ENCODE measurements around the gene MGLL. TPM values are rescaled to one million over a fixed set of nuclear protein-coding genes. Genes with fewer than 3 reads are reported as not detected.

Gene MGLL
- total RNA-seq, 2 experiments from 2014 or later: 2.1 to 3.6 TPM

DNA sequence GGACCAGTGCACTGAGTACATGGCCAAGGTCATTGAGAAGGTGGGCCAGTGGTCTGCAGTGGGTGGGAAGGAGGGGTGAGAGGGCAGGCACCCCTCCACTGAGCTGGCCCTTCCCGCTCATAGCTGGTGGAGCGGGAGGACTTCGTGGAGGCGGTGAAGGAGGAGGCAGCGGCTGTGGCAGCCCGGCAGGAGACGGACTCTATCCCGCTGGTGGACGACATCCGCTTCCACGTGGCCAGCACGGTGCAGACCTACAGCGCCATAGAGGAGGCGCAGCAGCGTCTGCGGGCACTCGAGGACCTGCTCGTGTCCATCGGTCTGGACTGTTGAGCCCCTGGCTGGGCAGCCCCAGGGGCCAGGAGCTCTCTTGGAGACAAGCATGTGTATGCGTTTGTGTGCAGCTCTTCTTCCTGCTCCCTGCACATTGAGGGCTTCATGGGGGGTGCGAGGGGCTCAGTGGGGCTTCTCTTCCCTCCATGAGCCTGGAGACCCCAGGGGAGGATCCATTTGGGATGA is 142.1 kb downstream of the MGLL start:
- Mint-ChIP-seq H3K4me3 (no peak overlapping the region), H3K27ac (no peak overlapping the region), H3K27me3 (peaks cover 5% of the 10 kb centered on the region), H3K9me3 (no peaks in the 10 kb centered on the region), H3K36me3 (no peaks in the 10 kb centered on the region), H3K4me1 (peaks cover 8% of the 10 kb centered on the region)
- DNase-seq (peak; percentile 23), ATAC-seq (ENCODE audit: low read depth) (no peak)
- POLR2A ChIA-PET: interaction anchor here (0.6 to 1.9 kb wide), 2 partner anchors 56 to 82 kb away, joined by 3 to 7 read pairs; partner anchors contain the start of gene MCM2

- Mint-ChIP-seq H3K9me3 (no peaks in the 10 kb centered on the region), H3K27me3 (peaks cover 5% of the 10 kb centered on the region), H3K27ac (no peak overlapping the region), H3K36me3 (no peaks in the 10 kb centered on the region), H3K4me3 (no peak overlapping the region), H3K4me1 (peaks cover 9% of the 10 kb centered on the region)
- POLR2A ChIA-PET: interaction anchor here (0.6 to 1.9 kb wide), 2 partner anchors 56 to 82 kb away, joined by 3 to 7 read pairs; partner anchors contain the start of gene MCM2
- DNase-seq (peak; percentile 20), ATAC-seq (ENCODE audit: low read depth) (no peak)
Observed at GRCh38 chr3:127679534-127680145, 142.7 kb downstream of the MGLL start.

DNA sequence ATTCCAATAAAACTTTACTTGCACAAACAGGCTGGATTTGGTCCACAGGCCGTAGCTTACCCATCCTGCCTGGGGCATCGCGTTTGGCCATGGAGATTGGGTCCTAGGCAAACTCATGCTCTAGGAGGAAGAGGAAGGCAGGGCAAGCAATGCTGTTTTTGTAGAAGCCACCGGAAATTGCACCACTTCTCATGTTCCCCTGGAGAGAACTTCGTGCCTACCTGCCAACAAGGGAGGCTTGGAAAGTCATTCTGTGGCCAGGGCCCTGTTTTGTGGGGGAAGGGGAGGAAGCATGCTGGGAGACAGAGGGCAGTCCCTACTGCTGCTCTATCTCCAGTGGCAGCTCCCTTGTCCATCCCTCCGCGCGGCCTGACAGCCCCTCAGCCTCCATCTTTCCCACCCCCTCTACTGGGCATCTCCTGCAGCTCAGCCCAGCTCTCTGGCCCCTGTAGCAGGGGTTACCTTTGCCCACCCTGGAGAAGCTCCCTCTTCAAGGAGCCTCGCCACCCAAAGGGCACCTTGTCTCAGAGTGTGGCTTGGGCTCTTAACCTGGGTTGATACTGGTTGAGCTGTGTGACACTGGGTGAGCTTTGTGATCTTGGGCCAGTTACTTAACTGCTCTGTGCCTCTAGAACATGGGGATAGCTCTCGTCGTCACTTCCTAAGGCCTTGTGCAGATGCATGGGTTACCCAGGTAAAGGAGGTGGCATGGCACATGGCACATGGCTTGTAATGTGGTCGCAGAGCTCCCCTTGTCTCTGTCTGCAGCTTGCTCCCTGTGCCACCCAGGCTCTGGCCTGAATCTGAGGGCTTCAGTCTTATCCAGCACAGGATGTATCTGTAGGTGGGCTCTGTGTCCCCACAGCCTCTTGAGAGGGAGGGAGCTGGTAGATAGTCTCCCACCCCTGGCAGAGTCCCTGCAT is 143.4 kb downstream of the MGLL start:
- no peak overlapping the region for H3K4me3 Mint-ChIP-seq
- POLR2A ChIA-PET: interaction anchor here (1.9 kb wide), 1 partner anchor 81 kb away, joined by 7 read pairs; the partner anchor contains the start of gene MCM2
- ATAC-seq (ENCODE audit: low read depth): no peak
- H3K9me3 Mint-ChIP-seq: no peaks in the 10 kb centered on the region
- DNase-seq: peak; percentile 25
- H3K36me3 Mint-ChIP-seq: no peaks in the 10 kb centered on the region
- peaks cover 3% of the 10 kb centered on the region for H3K27me3 Mint-ChIP-seq
- no peak overlapping the region for H3K27ac Mint-ChIP-seq
- H3K4me1 Mint-ChIP-seq: peaks cover 15% of the 10 kb centered on the region

- Mint-ChIP-seq H3K4me3 (no peak overlapping the region), H3K27me3 (no peaks in the 10 kb centered on the region), H3K9me3 (no peaks in the 10 kb centered on the region), H3K4me1 (peaks cover 16% of the 10 kb centered on the region), H3K27ac (no peak overlapping the region), H3K36me3 (no peaks in the 10 kb centered on the region)
- POLR2A ChIA-PET: no interaction called here
- ATAC-seq (ENCODE audit: low read depth): no peak
- peak; percentile 24 for DNase-seq
Observed at GRCh38 chr3:127678315-127678599, 144.1 kb downstream of the MGLL start.

GRCh38 chr3:127677541-127678314 is 144.6 kb downstream of the MGLL start:
- Mint-ChIP-seq H3K4me1 (peaks cover 16% of the 10 kb centered on the region), H3K4me3 (no peak overlapping the region), H3K27me3 (no peaks in the 10 kb centered on the region), H3K27ac (no peak overlapping the region), H3K9me3 (no peaks in the 10 kb centered on the region), H3K36me3 (no peaks in the 10 kb centered on the region)
- DNase-seq (peak; percentile 21), ATAC-seq (ENCODE audit: low read depth) (no peak)
- POLR2A ChIA-PET: no interaction called here

DNA sequence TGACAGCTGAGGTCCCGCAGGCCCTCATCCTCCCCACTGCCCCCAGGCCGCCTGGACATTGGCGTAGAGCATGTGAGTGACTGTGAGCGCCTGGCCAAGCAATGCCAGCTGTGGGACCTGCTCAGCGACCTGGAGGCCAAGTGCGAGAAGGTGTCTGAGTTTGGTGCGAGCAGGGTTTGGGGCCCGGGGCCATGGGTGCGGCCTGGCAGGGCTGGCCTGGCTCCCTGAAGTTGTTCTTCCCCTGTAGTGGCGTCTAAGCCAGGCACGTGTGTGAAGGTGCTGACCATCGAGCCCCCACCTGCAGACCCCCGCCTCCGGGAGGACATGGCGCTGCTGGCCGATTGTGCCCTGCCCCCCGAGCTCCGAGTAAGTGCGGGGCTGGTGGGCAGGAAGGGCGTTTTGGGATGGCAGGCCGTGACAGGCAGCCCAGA is 145.4 kb downstream of the MGLL start:
- no peaks in the 10 kb centered on the region for H3K36me3 Mint-ChIP-seq
- H3K4me3 Mint-ChIP-seq: no peak overlapping the region
- no peaks in the 10 kb centered on the region for H3K27me3 Mint-ChIP-seq
- POLR2A ChIA-PET: no interaction called here
- H3K9me3 Mint-ChIP-seq: no peaks in the 10 kb centered on the region
- no peak overlapping the region for H3K27ac Mint-ChIP-seq
- H3K4me1 Mint-ChIP-seq: peaks cover 16% of the 10 kb centered on the region
- DNase-seq: peak; percentile 30
- ATAC-seq (ENCODE audit: low read depth): no peak

DNA sequence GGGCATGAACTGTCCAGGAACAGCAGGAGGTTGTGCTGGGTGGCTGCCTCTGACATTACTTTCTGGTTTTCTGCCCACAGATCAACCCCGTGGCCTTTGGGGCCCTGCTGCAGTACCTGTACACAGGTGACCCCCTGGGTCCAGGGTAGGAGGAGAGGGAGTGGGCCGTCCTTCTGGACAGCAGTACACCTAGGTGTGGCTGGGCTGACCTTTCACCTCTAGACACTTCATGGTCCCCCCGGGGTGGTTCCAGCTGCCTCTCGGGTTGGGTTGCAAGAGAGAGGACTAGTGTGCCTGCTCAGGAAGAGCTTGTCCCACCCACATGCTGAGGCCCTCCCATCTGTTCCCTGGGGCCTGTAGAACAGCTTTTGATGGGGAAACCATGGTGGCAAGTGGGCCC is 145.9 kb downstream of the MGLL start:
- no peaks in the 10 kb centered on the region for H3K9me3 Mint-ChIP-seq
- H3K4me1 Mint-ChIP-seq: peaks cover 18% of the 10 kb centered on the region
- H3K27me3 Mint-ChIP-seq: no peaks in the 10 kb centered on the region
- peak; percentile 24 for DNase-seq
- H3K27ac Mint-ChIP-seq: no peak overlapping the region
- H3K36me3 Mint-ChIP-seq: no peaks in the 10 kb centered on the region
- POLR2A ChIA-PET: no interaction called here
- H3K4me3 Mint-ChIP-seq: no peak overlapping the region
- no peak for ATAC-seq (ENCODE audit: low read depth)

GRCh38 chr3:127675651-127676391 is 146.5 kb downstream of the MGLL start:
- POLR2A ChIA-PET: interaction anchor here (0.7 kb wide), 1 partner anchor 47 kb away, joined by 6 read pairs; the partner anchor contains the start of gene PODXL2
- Mint-ChIP-seq H3K4me3 (no peak overlapping the region), H3K27me3 (no peaks in the 10 kb centered on the region), H3K27ac (no peak overlapping the region), H3K9me3 (no peaks in the 10 kb centered on the region), H3K4me1 (peaks cover 21% of the 10 kb centered on the region), H3K36me3 (no peaks in the 10 kb centered on the region)
- DNase-seq (peak; percentile 23), ATAC-seq (ENCODE audit: low read depth) (no peak)

DNA sequence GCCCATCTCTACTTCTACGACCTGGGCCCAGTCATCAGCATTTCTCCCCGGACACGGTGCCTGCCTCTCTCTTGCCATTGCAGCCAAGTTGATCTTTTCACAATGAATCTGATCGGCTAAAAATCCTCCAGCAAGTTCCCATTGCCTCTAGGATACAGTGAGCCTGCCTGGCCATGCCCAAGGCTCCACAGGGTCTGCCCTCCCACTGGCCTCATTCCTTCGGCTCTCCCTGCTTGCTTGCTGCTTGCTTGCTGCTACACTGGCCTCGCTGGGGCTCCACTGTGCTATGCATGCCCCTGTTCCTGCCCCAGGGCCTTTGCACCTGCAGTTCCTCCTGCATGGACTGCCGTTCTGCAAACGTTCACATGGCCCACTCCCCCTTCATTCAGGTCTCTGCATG is 147.5 kb downstream of the MGLL start:
- H3K4me1 Mint-ChIP-seq: peaks cover 20% of the 10 kb centered on the region
- H3K36me3 Mint-ChIP-seq: no peaks in the 10 kb centered on the region

DNA sequence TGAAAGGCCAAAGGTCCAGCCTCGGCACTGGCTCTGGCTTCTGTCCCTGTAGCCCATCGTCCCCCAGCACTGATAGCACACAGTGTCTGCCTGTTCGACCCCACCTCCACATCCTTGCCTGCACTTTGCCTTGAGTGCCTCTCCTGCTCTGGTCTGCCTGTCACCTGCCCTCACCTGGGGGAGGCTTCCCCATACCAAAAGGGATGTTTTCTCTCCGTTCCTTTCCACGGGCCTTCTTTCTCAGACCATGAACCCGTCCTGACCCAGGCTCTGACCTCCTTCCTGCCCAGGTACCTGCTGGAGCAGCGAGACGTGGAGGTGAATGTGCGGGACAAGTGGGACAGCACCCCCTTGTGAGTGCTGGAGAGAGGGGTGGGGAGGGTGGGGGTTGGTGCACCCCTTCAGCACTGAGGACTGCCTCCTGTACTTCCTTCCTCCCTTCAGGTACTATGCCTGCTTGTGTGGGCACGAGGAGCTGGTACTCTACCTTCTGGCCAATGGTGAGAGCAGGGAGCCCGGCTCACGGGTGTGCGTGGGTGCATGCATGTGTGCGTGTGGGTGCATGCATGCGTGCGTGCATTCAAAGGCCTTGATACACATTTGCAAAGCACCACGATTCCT is 148.1 kb downstream of the MGLL start:
- POLR2A ChIA-PET: no interaction called here
- Mint-ChIP-seq H3K4me1 (peaks cover 20% of the 10 kb centered on the region), H3K9me3 (no peaks in the 10 kb centered on the region), H3K4me3 (peak overlapping the region; percentile 90), H3K27me3 (no peaks in the 10 kb centered on the region), H3K36me3 (no peaks in the 10 kb centered on the region), H3K27ac (peak overlapping the region; percentile 91)
- DNase-seq: peak; percentile 30
- no peak for ATAC-seq (ENCODE audit: low read depth)

More for the DNA sequence above, 147.5 kb downstream of the MGLL start:
- Mint-ChIP-seq H3K4me3 (peak overlapping the region; percentile 31), H3K27me3 (no peaks in the 10 kb centered on the region), H3K9me3 (no peaks in the 10 kb centered on the region), H3K27ac (peak overlapping the region; percentile 55)
- DNase-seq (peak; percentile 26), ATAC-seq (ENCODE audit: low read depth) (no peak)
- POLR2A ChIA-PET: no interaction called here

DNA sequence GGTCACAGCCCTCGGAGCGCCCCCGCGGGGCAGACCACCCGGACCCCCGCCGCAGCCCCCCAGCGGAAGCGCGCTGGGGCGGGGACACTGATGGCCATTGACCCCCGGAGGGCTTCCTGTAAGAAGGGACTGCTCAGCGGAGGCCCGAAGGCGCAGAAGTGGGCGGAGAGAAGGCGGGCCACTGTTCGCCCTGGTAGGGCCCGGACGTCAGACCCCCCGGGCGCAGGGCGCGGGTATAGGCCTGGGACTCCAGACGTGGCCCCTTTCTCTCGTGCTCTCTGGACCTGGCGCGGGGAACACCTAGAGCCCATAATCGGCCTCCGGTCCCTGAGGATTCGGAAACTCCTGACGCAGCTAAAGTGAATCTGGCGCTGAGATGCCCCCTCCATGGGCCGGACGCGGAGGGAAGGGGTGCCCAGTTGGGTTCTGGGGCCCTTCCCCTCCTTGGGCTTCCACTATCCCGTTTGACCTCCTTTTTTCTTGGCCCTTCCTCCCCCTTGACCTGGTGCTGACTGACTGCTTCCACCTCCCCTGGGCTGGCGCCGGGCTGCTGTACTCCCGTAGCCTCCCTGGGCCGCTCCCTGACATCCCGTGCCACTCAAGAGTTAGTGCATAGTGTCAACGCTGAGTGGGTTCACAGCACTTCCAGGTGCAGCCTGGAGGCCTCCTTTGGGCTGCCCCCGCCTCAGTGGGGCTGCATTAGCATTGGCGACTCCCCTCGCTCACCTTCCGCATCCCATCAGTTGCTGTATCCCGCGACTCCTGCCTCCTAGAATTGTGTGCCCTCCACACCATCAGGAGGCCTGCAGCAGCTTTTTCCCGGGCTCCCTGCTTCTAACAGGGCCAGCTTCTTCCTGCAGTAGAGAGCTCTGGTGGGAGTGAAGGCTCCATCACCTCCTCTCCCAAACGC is 148.9 kb downstream of the MGLL start:
- Mint-ChIP-seq H3K4me3 (peak overlapping the region; percentile 90), H3K9me3 (no peaks in the 10 kb centered on the region), H3K27me3 (no peaks in the 10 kb centered on the region), H3K27ac (peak overlapping the region; percentile 91), H3K36me3 (no peaks in the 10 kb centered on the region), H3K4me1 (peaks cover 20% of the 10 kb centered on the region)
- peak; percentile 52 for ATAC-seq (ENCODE audit: low read depth)
- DNase-seq: peak; percentile 34
- POLR2A ChIA-PET: interaction anchor here (1.6 to 2.1 kb wide), 3 partner anchors 75 to 380 kb away, joined by 4 to 18 read pairs (median 9); partner anchors contain the start of genes MCM2 and TPRA1

Data from activated naive CD8-positive, alpha-beta T cell treated with anti-CD3 and anti-CD28 coated beads, Interleukin-2, amount 10 ng/mL, durations not matched to agents 7 days and 5 days (primary cell).